Keratinocyte (primary cell): ENCODE measurements around the gene SFXN2.

Experiments used
- EZH2 ChIP-seq: IDR thresholded peaks from one replicate; pipeline ENCODE4 v1.6.1; 2012; ENCODE audit warnings: inconsistent platforms, mild to moderate bottlenecking, low read length, moderate library complexity
- TF ChIP-seq, protein P1 (sequence below), 3 experiments: IDR thresholded peaks in 1 of 3; conservative IDR thresholded peaks in 1 of 3; optimal IDR thresholded peaks in 1 of 3; 2 replicates in 2 of 3; 3 replicates in 1 of 3; pipeline versions ENCODE3 to v1.5.1; 2011; ENCODE audit warnings: low read length in 3 of 3, mild to moderate bottlenecking in 3 of 3, moderate library complexity in 2 of 3, control low read depth in 1 of 3, inconsistent platforms in 1 of 3; ENCODE audit not compliant: insufficient read depth in 2 of 3; ENCODE audit errors: extremely low read depth in 1 of 3

- TF ChIP-seq, protein P1, sequence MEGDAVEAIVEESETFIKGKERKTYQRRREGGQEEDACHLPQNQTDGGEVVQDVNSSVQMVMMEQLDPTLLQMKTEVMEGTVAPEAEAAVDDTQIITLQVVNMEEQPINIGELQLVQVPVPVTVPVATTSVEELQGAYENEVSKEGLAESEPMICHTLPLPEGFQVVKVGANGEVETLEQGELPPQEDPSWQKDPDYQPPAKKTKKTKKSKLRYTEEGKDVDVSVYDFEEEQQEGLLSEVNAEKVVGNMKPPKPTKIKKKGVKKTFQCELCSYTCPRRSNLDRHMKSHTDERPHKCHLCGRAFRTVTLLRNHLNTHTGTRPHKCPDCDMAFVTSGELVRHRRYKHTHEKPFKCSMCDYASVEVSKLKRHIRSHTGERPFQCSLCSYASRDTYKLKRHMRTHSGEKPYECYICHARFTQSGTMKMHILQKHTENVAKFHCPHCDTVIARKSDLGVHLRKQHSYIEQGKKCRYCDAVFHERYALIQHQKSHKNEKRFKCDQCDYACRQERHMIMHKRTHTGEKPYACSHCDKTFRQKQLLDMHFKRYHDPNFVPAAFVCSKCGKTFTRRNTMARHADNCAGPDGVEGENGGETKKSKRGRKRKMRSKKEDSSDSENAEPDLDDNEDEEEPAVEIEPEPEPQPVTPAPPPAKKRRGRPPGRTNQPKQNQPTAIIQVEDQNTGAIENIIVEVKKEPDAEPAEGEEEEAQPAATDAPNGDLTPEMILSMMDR (optimal IDR thresholded peaks at IDR 0.05 in 1 of 3, IDR thresholded peaks at IDR 0.05 in 1 of 3, conservative IDR thresholded peaks at IDR 0.05 in 1 of 3; ENCODE audit: extremely low read depth in 1 of 3, insufficient read depth in 2 of 3, low read length in 3 of 3), result no peak
- TF ChIP-seq EZH2, result no peak
Observed at GRCh38 chr10:102732661-102733060, 18.2 kb downstream of the SFXN2 start.
